ENCODE results near the gene TRPM3. TPM values are rescaled to one million over a fixed set of nuclear protein-coding genes. Genes with fewer than 3 reads are reported as not detected.

The TRPM3 gene
- total and polyA plus RNA-seq, 9 of the 15 experiments (the other 6 are each of a cell fraction or from before 2014, with no cell fraction given): 0.04 TPM; not detected in 8

GRCh38 chr9:70816891-70817290 lies 304.5 kb downstream of the TRPM3 start:
- Histone ChIP-seq H3K4me2 (ENCODE audit: insufficient read depth, low read length) (no peak overlapping the region), H4K20me1 (replicated peaks; ENCODE audit: control insufficient read depth, insufficient read depth, low read length) (no peaks in the 10 kb centered on the region; the same call in 1 of the 2 replicates), H3K9me1 (ENCODE audit: control insufficient read depth, insufficient read depth, low read length) (no peaks in the 10 kb centered on the region), H3K9me3 (replicated peaks; ENCODE audit: control insufficient read depth, insufficient read depth, low read depth, low read length) (no peaks in the 10 kb centered on the region), H2AFZ (ENCODE audit: low read depth, low read length) (no peak overlapping the region), H3K4me1 (replicated peaks in 1 of 2; ENCODE audit: control insufficient read depth in 2 of 2, insufficient read depth in 2 of 2, low read length in 2 of 2) (no peaks in the 10 kb centered on the region), H3K9ac (ENCODE audit: insufficient read depth in 1 of 2, low read depth in 2 of 2, low read length in 2 of 2) (no peak overlapping the region), H3K36me3 (ENCODE audit: control insufficient read depth, insufficient read depth, low read length) (no peaks in the 10 kb centered on the region), H3K27ac (ENCODE audit: extremely low read depth, low read depth, low read length) (no peak overlapping the region), H3K79me2 (ENCODE audit: control insufficient read depth, insufficient read depth, low read length) (no peaks in the 10 kb centered on the region), H3K27me3 (ENCODE audit: control insufficient read depth in 2 of 2, insufficient read depth in 2 of 2, low read length in 2 of 2) (no peaks in the 10 kb centered on the region), H3K4me3 (no peak overlapping the region)
- BruUV-seq (replicated peaks): no TSS peak
- CTCF ChIA-PET (ENCODE audit: low intra/inter-chr PET ratio): no interaction called here
- intact Hi-C loops (cut with micrococcal nuclease): no loop called here
- no peak for DNase-seq (ENCODE audit: extremely low read depth in 1 of 4, low spot score in 3 of 4)
- 0% methylated on average over 2 of the region's 2 CpGs for WGBS (ENCODE audit: insufficient coverage, low coverage, missing lambda C conversion rate)
- in situ Hi-C loops (cut with MboI): no loop called here
- no peak for ATAC-seq
- no peak for FAIRE-seq
- POLR2A ChIA-PET: no interaction called here
- TF ChIP-seq HNRNPK (IDR thresholded peaks at IDR 0.05; ENCODE audit: low read depth, low read length, poor library complexity, severe bottlenecking) (no peak), ZNF384 (IDR thresholded peaks at IDR 0.05; ENCODE audit: low read depth, low read length) (no peak), SUPT5H (IDR thresholded peaks at IDR 0.05) (no peak), ZNF407 (IDR thresholded peaks at IDR 0.05; ENCODE audit: low read depth) (no peak), ZBTB9 (CRISPR knock-in tag; IDR thresholded peaks at IDR 0.05) (no peak), PREB (CRISPR knock-in tag; IDR thresholded peaks at IDR 0.05) (no peak), XRCC5 (IDR thresholded peaks at IDR 0.05; ENCODE audit: low read depth, low read length) (no peak), ILK (tag; IDR thresholded peaks at IDR 0.05; ENCODE audit: borderline replicate concordance, low read depth) (no peak), ZNF431 (CRISPR knock-in tag; IDR thresholded peaks at IDR 0.05) (no peak), ZNF124 (CRISPR knock-in tag; IDR thresholded peaks at IDR 0.05) (no peak)
- TF ChIP-seq, protein P1, sequence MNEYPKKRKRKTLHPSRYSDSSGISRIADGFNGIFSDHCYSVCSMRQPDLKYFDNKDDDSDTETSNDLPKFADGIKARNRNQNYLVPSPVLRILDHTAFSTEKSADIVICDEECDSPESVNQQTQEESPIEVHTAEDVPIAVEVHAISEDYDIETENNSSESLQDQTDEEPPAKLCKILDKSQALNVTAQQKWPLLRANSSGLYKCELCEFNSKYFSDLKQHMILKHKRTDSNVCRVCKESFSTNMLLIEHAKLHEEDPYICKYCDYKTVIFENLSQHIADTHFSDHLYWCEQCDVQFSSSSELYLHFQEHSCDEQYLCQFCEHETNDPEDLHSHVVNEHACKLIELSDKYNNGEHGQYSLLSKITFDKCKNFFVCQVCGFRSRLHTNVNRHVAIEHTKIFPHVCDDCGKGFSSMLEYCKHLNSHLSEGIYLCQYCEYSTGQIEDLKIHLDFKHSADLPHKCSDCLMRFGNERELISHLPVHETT (CRISPR knock-in tag; conservative IDR thresholded peaks at IDR 0.05 in 1 of 2, IDR thresholded peaks at IDR 0.05 in 1 of 2): no peak

Data from K562 (cell line).